A673 (cell line): Measurements from ENCODE around the gene NFKBIL1. TPM values are rescaled to one million over a fixed set of nuclear protein-coding genes. Genes with fewer than 3 reads are reported as not detected.

ENCODE experiments used
- BruUV-seq: library from RNA; stranded (reverse); fragments of 400-500 nt; replicated peaks from 2 replicates; lab custom pipeline; 2021; lab: Mats Ljungman, UMichigan
- CTCF ChIA-PET: fragments of 300-600 bp; sonication (Branson Sonifier 250); formaldehyde crosslinking; loops from one replicate; lab custom pipeline; 2022; ENCODE audit warnings: antibody characterized with exemption; lab: Charles Lee
- POLR2A ChIA-PET: fragments of 300-600 bp; sonication (Branson Sonifier 250); formaldehyde crosslinking; loops from one replicate; lab custom pipeline; 2022; ENCODE audit warnings: antibody characterized with exemption; ENCODE audit not compliant: low non-redundant PET; lab: Charles Lee
- DNase-seq: peaks from one replicate; pipeline ENCODE4 v3.0.0-alpha.2; 2015; ENCODE audit warnings: low spot score
- H3K27ac ChIP-seq: fragments of 200-600 bp; sonication (generic); 2 replicates; pipeline ENCODE4 v1.5.1; 2016; ENCODE audit warnings: mixed run types, low read depth, mild to moderate bottlenecking, mixed read lengths, antibody characterized with exemption, low read length; ENCODE audit not compliant: poor library complexity, severe bottlenecking
- H3K27me3 ChIP-seq: fragments of 200-600 bp; sonication (generic); replicated peaks from 2 replicates; pipeline ENCODE4 v1.6.1; 2017; ENCODE audit warnings: mixed run types, low read depth, mild to moderate bottlenecking, mixed read lengths, antibody characterized with exemption, low read length; ENCODE audit not compliant: insufficient read depth, poor library complexity
- H3K36me3 ChIP-seq: fragments of 200-600 bp; sonication (generic); 2 replicates; pipeline ENCODE4 v1.6.1; 2016; ENCODE audit warnings: mixed run types, mild to moderate bottlenecking, mixed read lengths, antibody characterized with exemption, low read length; ENCODE audit not compliant: insufficient read depth, poor library complexity, severe bottlenecking
- H3K4me1 ChIP-seq: fragments of 200-600 bp; sonication (generic); 2 replicates; pipeline ENCODE4 v1.6.1; 2017; ENCODE audit warnings: mixed run types, mild to moderate bottlenecking, mixed read lengths, antibody characterized with exemption, low read length; ENCODE audit not compliant: insufficient read depth, poor library complexity, severe bottlenecking
- H3K4me3 ChIP-seq: fragments of 200-600 bp; sonication (generic); 2 replicates; pipeline ENCODE4 v1.5.1; 2016; ENCODE audit warnings: low read depth, mixed run types, mild to moderate bottlenecking, mixed read lengths, low read length; ENCODE audit not compliant: poor library complexity, severe bottlenecking
- H3K9me3 ChIP-seq: fragments of 200-600 bp; sonication (generic); 2 replicates; pipeline ENCODE4 v1.6.1; 2016; ENCODE audit warnings: mixed run types, low read depth, mild to moderate bottlenecking, mixed read lengths, antibody characterized with exemption, low read length; ENCODE audit not compliant: poor library complexity, severe bottlenecking
- CTCF ChIP-seq: fragments of 300-800, 200-600 bp; sonication (generic); conservative IDR thresholded peaks from 2 replicates; pipeline ENCODE4 v1.5.1; 2017; ENCODE audit warnings: low read depth, mild to moderate bottlenecking, antibody characterized with exemption, low read length, moderate library complexity, mixed read lengths
- EZH2 ChIP-seq: fragments of 200-600 bp; sonication (generic); IDR thresholded peaks from 2 replicates; pipeline ENCODE4 v1.6.1; 2017; ENCODE audit warnings: borderline replicate concordance, low read depth, mild to moderate bottlenecking, mixed read lengths, antibody characterized with exemption, low read length; ENCODE audit not compliant: poor library complexity, severe bottlenecking
- intact Hi-C: fragments of 100-400 bp; cut with micrococcal nuclease; formaldehyde crosslinking; loops from one replicate; pipeline ENCODE4 v1.10.0; 2022; ENCODE audit not compliant: unreplicated experiment
- total RNA-seq: library from RNA; stranded (reverse); gene quantifications from 2 replicates; pipeline ENCODE4 v1.2.3, GENCODE V29; 2021

The NFKBIL1 gene
- total RNA-seq, 1 experiment from 2014 or later = 15.7 TPM

- Histone ChIP-seq H3K4me1 (no peaks in the 10 kb centered on the region), H3K27me3 (no peaks in the 10 kb centered on the region), H3K36me3 (peaks cover 20% of the 10 kb centered on the region), H3K4me3 (no peak overlapping the region), H3K9me3 (no peaks in the 10 kb centered on the region), H3K27ac (no peak overlapping the region)
- TF ChIP-seq CTCF = no peak
- intact Hi-C loops = no loop called here
- BruUV-seq = no TSS peak
- CTCF ChIA-PET = no interaction called here
- no peak for DNase-seq
- POLR2A ChIA-PET = no interaction called here
Observed at GRCh38 chr6:31558318-31558625, 10.9 kb downstream of the NFKBIL1 start.

- H3K9me3 ChIP-seq = no peaks in the 10 kb centered on the region
- CTCF ChIA-PET = no interaction called here
- TF ChIP-seq EZH2 (no peak), CTCF (no peak)
- H3K4me3 ChIP-seq = no peak overlapping the region
- DNase-seq = no peak
- H3K27ac ChIP-seq = no peak overlapping the region
- intact Hi-C loops = no loop called here
- no TSS peak for BruUV-seq
- POLR2A ChIA-PET = no interaction called here
- peaks cover 18% of the 10 kb centered on the region for H3K36me3 ChIP-seq
- no peaks in the 10 kb centered on the region for H3K4me1 ChIP-seq
- H3K27me3 ChIP-seq = no peaks in the 10 kb centered on the region
Observed at GRCh38 chr6:31558631-31559500, 11.5 kb downstream of the NFKBIL1 start.

GRCh38 chr6:31559606-31559957 lies 12.2 kb downstream of the NFKBIL1 start:
- no peaks in the 10 kb centered on the region for H3K9me3 ChIP-seq
- H3K27ac ChIP-seq = no peak overlapping the region
- BruUV-seq = no TSS peak
- H3K36me3 ChIP-seq = peaks cover 12% of the 10 kb centered on the region
- ChIA-PET CTCF (no interaction called here), POLR2A (no interaction called here)
- H3K27me3 ChIP-seq = no peaks in the 10 kb centered on the region
- H3K4me3 ChIP-seq = no peak overlapping the region
- no peaks in the 10 kb centered on the region for H3K4me1 ChIP-seq
- intact Hi-C loops = no loop called here
- no peak for TF ChIP-seq CTCF
- TF ChIP-seq EZH2 = no peak
- DNase-seq = no peak
